BE2C (cell line): ENCODE data around the gene PRTFDC1.

Experiments
- DNase-seq: peaks from one replicate; pipeline ENCODE4 v3.0.0-alpha.2; 2020
- H3K27me3 ChIP-seq: fragments of 250-450 bp; sonication (Bioruptor Pico); 2 replicates; pipeline ENCODE4 v1.5.1; 2020; ENCODE audit warnings: mild to moderate bottlenecking
- H3K36me3 ChIP-seq: fragments of 250-450 bp; sonication (Bioruptor Pico); 2 replicates; pipeline ENCODE4 v1.5.1; 2020; ENCODE audit warnings: mild to moderate bottlenecking
- H3K4me1 ChIP-seq: fragments of 250-450 bp; sonication (Bioruptor Pico); 2 replicates; pipeline ENCODE4 v1.5.1; 2020
- H3K4me3 ChIP-seq: 2 replicates; pipeline ENCODE4 v1.5.1; 2011; ENCODE audit warnings: low read depth, low read length
- H3K9me3 ChIP-seq: fragments of 250-450 bp; sonication (Bioruptor Pico); 2 replicates; pipeline ENCODE4 v1.5.1; 2020
- TF ChIP-seq, protein P1 (sequence below): IDR thresholded peaks from 2 replicates; pipeline ENCODE4 v1.5.1; 2012; ENCODE audit warnings: mild to moderate bottlenecking, low read depth, low read length

The PRTFDC1 gene

DNA sequence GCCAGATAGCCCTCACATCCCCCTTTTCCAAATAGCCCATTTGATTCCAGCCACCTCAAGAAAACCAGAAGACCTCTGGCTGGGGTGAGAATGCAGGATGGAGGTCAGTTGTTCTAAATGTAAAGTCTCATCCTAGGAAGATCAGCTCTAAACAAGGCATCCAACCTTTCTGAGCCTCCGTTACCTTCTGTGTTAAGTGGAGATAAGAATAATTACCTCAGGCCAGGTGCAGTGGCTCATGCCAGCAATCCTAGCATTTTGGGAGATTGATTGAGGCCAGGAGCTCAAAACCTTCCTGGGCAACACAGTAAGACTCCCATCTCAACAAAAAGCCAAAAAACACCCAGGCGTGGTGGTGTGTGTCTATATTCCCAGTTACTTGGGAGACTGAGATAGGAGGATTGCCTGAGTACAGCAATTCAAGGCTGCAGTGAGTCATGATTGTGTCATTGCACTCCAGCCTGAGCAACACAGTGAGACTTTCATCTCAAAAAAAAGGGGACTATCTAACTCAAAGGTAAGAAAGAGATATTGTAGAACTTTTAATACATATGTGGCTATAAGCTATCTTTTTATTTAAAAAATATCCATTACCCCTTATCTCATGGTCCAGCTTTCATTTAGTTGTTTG lies 43.5 kb downstream of the PRTFDC1 start:
- Histone ChIP-seq H3K36me3 (no peaks in the 10 kb centered on the region), H3K27me3 (no peaks in the 10 kb centered on the region), H3K9me3 (no peaks in the 10 kb centered on the region), H3K4me1 (no peaks in the 10 kb centered on the region), H3K4me3 (no peak overlapping the region)
- TF ChIP-seq, protein P1, sequence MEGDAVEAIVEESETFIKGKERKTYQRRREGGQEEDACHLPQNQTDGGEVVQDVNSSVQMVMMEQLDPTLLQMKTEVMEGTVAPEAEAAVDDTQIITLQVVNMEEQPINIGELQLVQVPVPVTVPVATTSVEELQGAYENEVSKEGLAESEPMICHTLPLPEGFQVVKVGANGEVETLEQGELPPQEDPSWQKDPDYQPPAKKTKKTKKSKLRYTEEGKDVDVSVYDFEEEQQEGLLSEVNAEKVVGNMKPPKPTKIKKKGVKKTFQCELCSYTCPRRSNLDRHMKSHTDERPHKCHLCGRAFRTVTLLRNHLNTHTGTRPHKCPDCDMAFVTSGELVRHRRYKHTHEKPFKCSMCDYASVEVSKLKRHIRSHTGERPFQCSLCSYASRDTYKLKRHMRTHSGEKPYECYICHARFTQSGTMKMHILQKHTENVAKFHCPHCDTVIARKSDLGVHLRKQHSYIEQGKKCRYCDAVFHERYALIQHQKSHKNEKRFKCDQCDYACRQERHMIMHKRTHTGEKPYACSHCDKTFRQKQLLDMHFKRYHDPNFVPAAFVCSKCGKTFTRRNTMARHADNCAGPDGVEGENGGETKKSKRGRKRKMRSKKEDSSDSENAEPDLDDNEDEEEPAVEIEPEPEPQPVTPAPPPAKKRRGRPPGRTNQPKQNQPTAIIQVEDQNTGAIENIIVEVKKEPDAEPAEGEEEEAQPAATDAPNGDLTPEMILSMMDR = no peak
- DNase-seq = no peak

DNA sequence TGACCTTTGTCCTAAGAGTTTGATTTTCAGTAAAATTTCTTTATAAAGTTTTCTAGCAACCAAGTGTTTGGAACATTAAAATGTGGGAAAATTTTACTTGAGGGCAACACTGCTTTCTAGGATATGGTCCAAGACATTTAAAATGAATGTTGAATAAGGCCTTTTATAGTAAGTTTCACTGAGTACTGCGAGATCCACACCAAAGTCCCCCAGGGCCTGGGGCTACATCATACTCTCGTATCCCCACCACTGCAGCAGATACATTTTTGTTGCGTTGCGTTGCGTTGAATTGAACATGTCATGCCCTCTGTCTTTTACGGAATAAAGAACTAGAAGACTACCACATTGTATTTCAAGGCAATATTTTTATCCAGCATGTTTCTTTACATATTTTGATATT lies 44.5 kb downstream of the PRTFDC1 start:
- Histone ChIP-seq H3K4me3 (no peak overlapping the region), H3K4me1 (no peaks in the 10 kb centered on the region), H3K27me3 (no peaks in the 10 kb centered on the region), H3K9me3 (no peaks in the 10 kb centered on the region), H3K36me3 (no peaks in the 10 kb centered on the region)
- no peak for DNase-seq
- TF ChIP-seq, protein P1 = no peak

DNA sequence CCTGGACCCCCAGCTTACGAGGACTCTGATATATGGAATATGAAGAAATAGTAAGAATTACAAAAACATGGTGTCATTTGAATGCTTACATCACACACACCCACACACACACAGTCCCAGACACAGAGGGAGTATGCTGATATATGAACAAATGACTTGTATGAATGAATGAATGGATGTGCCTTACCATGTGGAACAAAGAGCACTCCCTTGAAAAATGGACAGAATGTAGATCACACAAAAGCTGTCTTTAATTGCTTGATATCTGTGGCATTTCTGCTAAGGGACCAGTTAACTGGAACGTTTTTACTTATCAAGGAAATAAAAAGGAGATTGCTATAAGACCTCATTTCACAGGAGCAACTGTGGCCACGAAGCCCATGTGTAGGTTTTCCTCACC lies 46.0 kb downstream of the PRTFDC1 start:
- DNase-seq = no peak
- H3K4me3 ChIP-seq = no peak overlapping the region
- TF ChIP-seq, protein P1 = no peak
- H3K36me3 ChIP-seq = no peaks in the 10 kb centered on the region
- no peaks in the 10 kb centered on the region; the same call in 1 of the 2 replicates for H3K4me1 ChIP-seq
- no peaks in the 10 kb centered on the region for H3K27me3 ChIP-seq
- H3K9me3 ChIP-seq = no peaks in the 10 kb centered on the region

DNA sequence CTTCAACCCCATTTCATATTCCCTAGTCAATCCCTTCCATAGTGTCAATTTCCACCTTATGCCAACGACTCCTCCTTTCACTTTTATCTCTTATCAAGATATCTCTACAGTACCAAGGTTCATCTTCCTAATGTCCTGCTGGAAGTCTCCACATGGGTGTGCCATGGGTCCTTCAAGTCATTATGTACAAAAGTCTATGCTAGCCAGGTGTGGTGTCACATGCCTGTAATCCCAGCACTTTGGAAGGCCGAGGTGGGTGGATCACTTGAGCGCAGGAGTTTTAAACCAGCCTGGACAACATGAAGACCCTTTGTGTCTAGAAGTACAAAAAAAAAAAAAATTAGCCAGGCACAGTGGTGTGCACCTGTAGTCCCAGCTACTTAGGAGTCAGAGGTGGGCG lies 47.6 kb downstream of the PRTFDC1 start:
- TF ChIP-seq, protein P1 = no peak
- H3K36me3 ChIP-seq = no peaks in the 10 kb centered on the region
- H3K9me3 ChIP-seq = no peaks in the 10 kb centered on the region
- H3K4me1 ChIP-seq = peaks cover 2% of the 10 kb centered on the region; the same call in 1 of the 2 replicates
- no peak for DNase-seq
- no peaks in the 10 kb centered on the region for H3K27me3 ChIP-seq
- no peak overlapping the region for H3K4me3 ChIP-seq

DNA sequence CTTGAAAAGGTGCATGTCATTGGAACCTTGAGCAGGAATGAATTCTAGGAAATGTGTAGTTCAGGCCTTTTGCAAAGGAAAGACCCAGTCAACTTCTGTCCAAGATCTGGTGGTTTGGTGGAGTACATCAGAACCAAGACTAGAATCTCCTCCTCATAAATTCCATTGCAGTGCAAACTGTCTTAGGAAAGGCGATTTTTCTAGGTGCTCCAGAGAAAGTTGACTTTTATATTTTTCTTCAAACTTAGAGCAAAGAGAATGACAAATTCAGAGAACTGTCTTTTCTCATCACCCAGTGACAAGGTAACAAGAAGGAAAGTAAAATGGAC lies 50.0 kb downstream of the PRTFDC1 start:
- DNase-seq = no peak

More for the DNA sequence above, 50.0 kb downstream of the PRTFDC1 start:
- H3K27me3 ChIP-seq = no peaks in the 10 kb centered on the region
- H3K4me1 ChIP-seq = peaks cover 2% of the 10 kb centered on the region; the same call in 1 of the 2 replicates
- H3K9me3 ChIP-seq = no peaks in the 10 kb centered on the region
- H3K4me3 ChIP-seq = no peak overlapping the region
- H3K36me3 ChIP-seq = no peaks in the 10 kb centered on the region
- TF ChIP-seq, protein P1 = no peak
